Heart right ventricle (tissue), 16 donors: ENCODE results near the gene SYNDIG1. TPM values are rescaled to one million over a fixed set of nuclear protein-coding genes. Genes with fewer than 3 reads are reported as not detected.

Source experiments
- ATAC-seq, 8 donors: fragments of 200-7000 bp; cut with Tn5 transposase; one replicate each; pipeline ENCODE4 v1.9.1; 2020; ENCODE audit warnings: mild to moderate bottlenecking in 8 of 8, moderate library complexity in 8 of 8, moderate number of reproducible peaks in 1 of 8
- DNase-seq, 2 donors: peaks; one replicate each; pipeline ENCODE4 v3.0.0-alpha.2; 2020
- H3K27ac ChIP-seq, 10 donors: fragments of 200-600 bp; sonication (generic) in 2 of 10; one replicate each; pipeline versions ENCODE4 v1.5.0 to v1.8.0; 2020 to 2022; ENCODE audit warnings: mild to moderate bottlenecking in 3 of 10
- H3K27me3 ChIP-seq, 7 donors: fragments of 200-600 bp; one replicate each; pipeline ENCODE4 v1.8.0; 2021 to 2022; ENCODE audit warnings: mild to moderate bottlenecking in 2 of 7
- H3K36me3 ChIP-seq, 9 donors: fragments of 200-600 bp; sonication (generic) in 1 of 9; one replicate each; pipeline versions ENCODE4 v1.5.0 to v1.8.0; 2020 to 2022; ENCODE audit warnings: mild to moderate bottlenecking in 2 of 9
- H3K4me1 ChIP-seq, 9 donors: fragments of 200-600 bp; sonication (generic) in 1 of 9; one replicate each; pipeline versions ENCODE4 v1.5.0 to v1.8.0; 2020 to 2022; ENCODE audit warnings: mild to moderate bottlenecking in 4 of 9
- H3K4me3 ChIP-seq, 10 donors: fragments of 200-600 bp; sonication (generic) in 2 of 10; one replicate each; pipeline versions ENCODE4 v1.5.0 to v1.8.0; 2020 to 2022; ENCODE audit warnings: mild to moderate bottlenecking in 7 of 10, moderate library complexity in 2 of 10
- H3K9me3 ChIP-seq, 11 donors: fragments of 200-600 bp in 10 of 11; sonication (generic) in 2 of 11; one replicate each; pipeline versions ENCODE4 v1.5.0 to v1.8.0; 2013 to 2022; ENCODE audit warnings: mild to moderate bottlenecking in 2 of 11, control low read depth in 1 of 11, moderate library complexity in 1 of 11
- CTCF ChIP-seq, 9 donors: fragments of 200-600 bp; sonication (generic) in 2 of 9; IDR thresholded peaks; one replicate each; pipeline versions ENCODE4 v1.5.0 to v1.8.0; 2021 to 2022; ENCODE audit warnings: antibody characterized with exemption in 9 of 9, mild to moderate bottlenecking in 5 of 9, moderate library complexity in 1 of 9
- WGBS, 2 donors: extraction: QIAGEN DNeasy Blood & Tissue Kit; methylation state at CpG; one replicate each; pipeline ENCODE4 v1.1.7; 2013; ENCODE audit warnings: inconsistent platforms in 1 of 2; 5-methylcytosine and 5-hydroxymethylcytosine counted together
- intact Hi-C, 10 donors: fragments of 100-400 bp; cut with DNase I; formaldehyde crosslinking; loops; one replicate each; pipeline versions ENCODE4 v1.11.1 to v1.14.2; 2022
- polyA plus RNA-seq, 2 donors: library from polyadenylated mRNA; stranded (reverse); fragments of 200-250 nt; gene quantifications; one replicate each; pipeline ENCODE4 v1.2.3, GENCODE V29; 2013
- total RNA-seq, 10 donors: library from RNA; stranded (reverse); fragmentation: NEBNext Ultra II Directional in 3 of 10; extraction: Animal tissue kit (Norgen Biotek cat#: 25700) in 3 of 10; gene quantifications; one replicate each; pipeline versions ENCODE4 v1.2.1 to v1.2.4, GENCODE V29; 2021 to 2023
- donor health status: Arrhythmogenic right ventricular cardiomyopathy.
- donor health status: ischemic (EF 13 %, LVEDD 7.1; RV severe dilation, severe dysfunction).
- donor health status: healthy with polysubstance abuse.
- donor health status: DM: no; HTN: yes; CAD: no.
- donor health status: DM: no; HTN: no; CAD: no.
- donor health status: ischemic (EF 25% LVEDD 6.9; RV normal size, moderate dysfunction).
- donor health status: ischemic (EF 25% LVEDD 5.7; RV mildly dilated, moderate dysfunction).
- donor health status: healthy.
- donor health status: DM: yes; HTN: yes; CAD: no.
- donor health status: Ischemic cardiomyopathy.
- donor health status: ischemic (EF 35%, LVEDD 5.7; RV mildly dilated, moderate dysfunction).
- donor health status: nonischemic (EF 11% LVEDD 7.7; RV severe dilation, severe dysfunction).
- donor health status: DM: yes; HTN: yes; CAD: no.
- donor health status: PGD.
- donor health status: ischemic (EF 29% LVEDD 5.4; RV normal size, mild dysfunction).
- donor health status: nonischemic (EF 23%, LVEDD 6.1; RV moderate dilation, normal function).

The SYNDIG1 gene
- total and polyA plus RNA-seq, 12 donors = 8.6 to 34.7 (median 19.9) TPM

- intact Hi-C loops = loop anchor here in 1 of 10 donors (10.0 kb wide), 1 partner anchor 67 kb away; no protein-coding TSS in a partner anchor
- H3K4me1 ChIP-seq = no peaks in the 10 kb centered on the region
- no peak for TF ChIP-seq CTCF (IDR thresholded peaks at IDR 0.05)
- peaks cover 0 to 24% (median 10%) of the 10 kb centered on the region in 7 donors for H3K27me3 ChIP-seq
- WGBS, 2 donors = 80 to 81% methylated on average over 6 of the region's 6 CpGs
- no peaks in the 10 kb centered on the region for H3K36me3 ChIP-seq
- no peak overlapping the region for H3K4me3 ChIP-seq
- DNase-seq (no peak), ATAC-seq (no peak)
- H3K27ac ChIP-seq = no peak overlapping the region
- H3K9me3 ChIP-seq = peaks cover 0 to 9% (median 0%) of the 10 kb centered on the region in 11 donors
Observed at GRCh38 chr20:24431279-24432045, 38.0 kb upstream of the SYNDIG1 start.

- WGBS, 2 donors = 53 to 75% methylated on average over 2 of the region's 2 CpGs
- peaks cover 0 to 24% (median 10%) of the 10 kb centered on the region in 7 donors for H3K27me3 ChIP-seq
- H3K4me3 ChIP-seq = no peak overlapping the region
- DNase-seq (no peak), ATAC-seq (no peak)
- intact Hi-C loops = loop anchor here in 1 of 10 donors (10.0 kb wide), 1 partner anchor 67 kb away; no protein-coding TSS in a partner anchor
- H3K27ac ChIP-seq = no peak overlapping the region
- H3K9me3 ChIP-seq = peaks cover 0 to 9% (median 0%) of the 10 kb centered on the region in 11 donors
- no peaks in the 10 kb centered on the region for H3K36me3 ChIP-seq
- H3K4me1 ChIP-seq = no peaks in the 10 kb centered on the region
- TF ChIP-seq CTCF (IDR thresholded peaks at IDR 0.05) = no peak
Observed at GRCh38 chr20:24432046-24432442, 37.4 kb upstream of the SYNDIG1 start.

- peaks cover 0 to 19% (median 0%) of the 10 kb centered on the region in 7 donors for H3K27me3 ChIP-seq
- intact Hi-C loops = loop anchor here in 1 of 10 donors (10.0 kb wide), 1 partner anchor 71 kb away; no protein-coding TSS in a partner anchor
- no peak for DNase-seq
- TF ChIP-seq CTCF (IDR thresholded peaks at IDR 0.05) = no peak
- no peak for ATAC-seq
- H3K36me3 ChIP-seq = no peaks in the 10 kb centered on the region
- H3K4me3 ChIP-seq = no peak overlapping the region
- no peaks in the 10 kb centered on the region for H3K9me3 ChIP-seq
- WGBS, 2 donors = 59 to 68% methylated on average over 2 of the region's 2 CpGs
- no peaks in the 10 kb centered on the region for H3K4me1 ChIP-seq
- no peak overlapping the region for H3K27ac ChIP-seq
Observed at GRCh38 chr20:24436160-24436559, 33.3 kb upstream of the SYNDIG1 start.

DNA sequence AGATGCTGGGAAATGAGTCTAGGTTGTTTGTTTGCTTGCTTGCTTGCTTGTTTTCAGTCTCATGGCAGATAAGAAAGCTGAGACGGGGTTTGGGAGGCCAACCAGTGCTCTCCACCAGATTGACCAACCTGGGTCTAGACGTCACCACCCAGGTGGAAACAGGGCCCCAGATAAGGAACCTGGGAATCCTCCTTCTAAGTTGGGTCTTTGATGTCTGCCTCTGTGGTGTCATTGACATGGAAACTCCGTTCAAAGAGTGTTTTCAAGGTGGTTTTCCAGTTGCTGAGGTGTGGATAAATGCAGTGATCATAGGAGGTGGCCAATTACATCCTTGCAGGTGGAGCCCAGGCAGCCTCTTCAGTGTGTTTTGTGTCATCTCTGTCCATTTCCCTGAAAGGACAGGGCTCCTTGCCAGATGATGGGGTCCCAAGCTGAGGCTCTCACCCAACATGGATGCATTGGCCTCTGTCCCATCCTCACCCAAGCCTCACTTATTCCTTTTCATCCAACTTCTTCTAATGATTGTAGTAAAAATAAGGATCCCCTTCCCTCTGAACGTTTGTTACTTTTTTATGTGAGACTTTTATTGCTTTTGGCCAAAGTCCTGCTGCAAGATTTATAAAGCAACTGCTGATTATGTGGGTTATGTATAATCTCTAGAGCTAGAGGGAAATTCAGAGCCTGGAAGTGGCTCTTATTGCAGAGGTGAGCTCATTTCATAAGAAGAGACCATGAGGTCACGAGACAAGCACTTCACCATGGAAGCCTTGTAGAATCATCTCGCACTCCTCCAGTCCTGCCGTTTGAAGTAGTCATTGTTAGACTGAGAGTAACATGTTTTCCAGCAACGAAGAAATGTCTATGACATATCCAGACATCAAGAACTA, 32.0 kb upstream of the SYNDIG1 start:
- H3K4me3 ChIP-seq = no peak overlapping the region
- H3K4me1 ChIP-seq = no peaks in the 10 kb centered on the region
- H3K27ac ChIP-seq = no peak overlapping the region
- no peaks in the 10 kb centered on the region for H3K36me3 ChIP-seq
- DNase-seq (no peak), ATAC-seq (no peak)
- 69 to 71% methylated on average over 8 of the region's 8 CpGs for WGBS, 2 donors
- intact Hi-C loops = loop anchor here in 1 of 10 donors (10.0 kb wide), 1 partner anchor 73 kb away; no protein-coding TSS in a partner anchor
- no peak for TF ChIP-seq CTCF (IDR thresholded peaks at IDR 0.05)
- no peaks in the 10 kb centered on the region for H3K9me3 ChIP-seq
- H3K27me3 ChIP-seq = peaks cover 0 to 19% (median 0%) of the 10 kb centered on the region in 7 donors
